Measurements from ENCODE around the gene ADD1.
A peak's percentile ranks its signal among the peaks of the same experiment; 100 is the strongest.

Gene ADD1

GRCh38 chr4:2819244-2820215, 24.1 kb upstream of the ADD1 start:
- DNase-seq: peak in 2 of 10 donors; percentile 22 to 57
- intact Hi-C loops (cut with DNase I): no loop called here

- peak in 3 of 10 donors; percentile 15 to 66 (median 56) for DNase-seq
- intact Hi-C loops (cut with DNase I): no loop called here
These were observed 23.2 kb upstream of the ADD1 start for GRCh38 chr4:2820216-2820982.

DNA sequence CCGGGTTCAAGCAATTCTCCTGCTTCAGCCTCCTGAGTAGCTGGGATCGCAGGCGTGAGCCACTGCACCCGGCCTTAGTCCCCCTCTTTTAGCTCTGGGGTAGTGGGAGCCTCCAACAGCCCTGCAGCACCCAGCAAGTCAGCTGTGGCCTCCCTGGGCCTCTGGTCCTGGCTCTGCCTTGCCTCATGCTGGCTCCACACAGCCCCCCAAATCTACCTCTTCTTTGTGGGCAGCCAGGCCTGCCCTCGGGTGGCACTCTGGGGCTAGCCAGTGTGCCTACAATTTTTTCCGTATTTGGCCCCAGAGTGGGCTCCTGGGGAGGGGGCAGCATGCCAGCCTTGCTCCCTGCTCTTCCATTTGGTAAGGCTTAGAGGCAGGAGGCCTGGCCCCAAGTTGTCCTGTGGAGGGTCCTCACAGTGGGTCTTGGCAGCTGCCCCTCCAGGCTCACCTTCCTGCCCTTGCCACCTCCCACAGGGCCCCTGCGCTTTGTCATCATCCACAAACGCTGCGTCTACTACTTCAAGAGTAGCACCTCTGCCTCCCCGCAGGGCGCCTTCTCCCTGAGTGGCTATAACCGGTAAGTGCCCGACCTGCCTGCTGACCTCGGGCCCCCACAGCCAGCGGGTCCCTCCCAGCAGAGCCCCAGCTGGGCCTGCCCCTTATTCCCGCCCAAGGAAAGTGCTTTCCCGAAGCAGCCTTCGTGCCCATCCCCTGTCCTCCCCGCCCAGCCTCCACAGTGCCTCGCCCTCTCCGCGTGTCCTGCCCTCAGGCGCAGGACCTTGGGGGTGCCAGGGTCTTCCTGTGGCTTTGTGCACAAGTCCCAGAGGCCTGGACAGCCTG, 21.0 kb upstream of the ADD1 start:
- intact Hi-C loops (cut with DNase I): no loop called here
- peak in 4 of 10 donors; percentile 19 to 82 (median 52) for DNase-seq

DNA sequence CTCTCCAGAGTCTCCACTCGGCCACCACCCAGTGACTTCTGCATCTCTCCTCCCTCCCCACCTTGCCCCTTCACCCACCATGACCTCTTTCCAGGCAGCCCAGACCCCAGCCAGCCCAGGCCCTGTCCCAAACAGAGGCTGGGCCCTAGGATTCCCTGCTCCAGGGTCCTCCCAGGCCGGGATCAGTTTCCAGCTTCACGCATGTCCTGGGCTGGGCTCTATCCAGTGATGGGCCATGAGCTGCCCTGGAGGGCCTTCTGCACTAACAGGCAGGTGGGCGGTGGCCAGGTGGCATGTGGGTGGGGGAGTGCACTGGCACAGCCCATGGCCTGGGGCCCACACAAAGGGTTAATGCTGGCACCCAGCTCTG, 20.4 kb upstream of the ADD1 start:
- intact Hi-C loops (cut with DNase I): no loop called here
- DNase-seq: peak in 4 of 10 donors; percentile 19 to 81 (median 50)

DNA sequence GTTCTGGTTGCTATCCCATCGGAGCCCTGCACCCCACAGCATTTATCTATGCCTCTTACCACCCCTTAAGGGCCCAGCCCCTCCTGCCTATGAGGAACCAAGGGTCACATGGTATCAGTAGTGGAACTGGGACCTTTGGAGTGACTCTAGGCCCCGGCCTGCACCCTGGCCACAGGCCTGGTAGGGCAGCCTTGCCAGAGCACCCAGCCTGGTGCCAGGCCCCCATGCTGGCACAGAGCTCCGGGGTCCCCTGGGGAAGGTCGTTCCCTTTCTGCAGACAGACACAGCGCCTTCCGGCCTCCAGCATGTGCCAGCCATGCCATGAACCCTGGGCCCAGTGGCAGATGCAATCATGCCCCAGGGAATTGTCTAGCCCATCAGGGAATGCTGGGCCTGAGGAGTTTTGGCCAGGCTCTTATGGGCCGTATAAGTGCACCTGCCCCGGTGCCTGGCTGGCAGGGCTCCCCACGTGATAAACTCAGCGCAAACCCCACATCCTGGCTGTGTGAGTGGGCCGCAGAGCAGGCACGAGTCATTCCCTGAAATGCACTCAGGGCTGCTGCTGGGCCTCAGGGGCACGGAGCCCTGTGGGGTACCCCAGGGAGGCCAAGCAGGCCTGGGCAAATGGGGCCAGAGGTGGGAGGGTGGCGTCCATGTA, 19.8 kb upstream of the ADD1 start:
- DNase-seq: peak in 5 of 10 donors; percentile 1 to 74 (median 57)
- intact Hi-C loops (cut with DNase I): no loop called here

DNA sequence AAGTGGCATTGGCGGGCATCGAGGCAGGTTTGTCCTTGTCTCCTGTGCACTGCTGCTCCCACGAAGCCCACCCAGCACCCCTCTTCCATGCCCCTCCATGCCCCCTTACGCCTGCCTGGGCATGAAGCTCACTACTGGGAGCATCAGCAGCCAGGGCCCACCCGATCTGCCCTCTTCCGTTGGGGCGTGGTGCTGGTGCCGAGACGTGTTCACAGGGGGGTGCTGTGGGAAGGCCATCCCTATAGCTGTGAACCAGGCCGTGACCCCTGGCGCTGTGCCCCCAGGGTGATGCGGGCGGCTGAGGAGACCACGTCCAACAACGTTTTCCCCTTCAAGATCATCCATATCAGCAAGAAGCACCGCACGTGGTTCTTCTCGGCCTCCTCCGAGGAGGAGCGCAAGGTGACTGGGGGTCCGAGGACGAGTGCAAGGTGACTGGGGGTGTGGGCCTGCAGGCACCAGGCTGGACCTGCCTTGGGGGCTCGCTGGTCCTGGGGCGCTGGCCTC, 19.3 kb upstream of the ADD1 start:
- DNase-seq: peak in 5 of 10 donors; percentile 4 to 77 (median 62)
- intact Hi-C loops (cut with DNase I): no loop called here

DNA sequence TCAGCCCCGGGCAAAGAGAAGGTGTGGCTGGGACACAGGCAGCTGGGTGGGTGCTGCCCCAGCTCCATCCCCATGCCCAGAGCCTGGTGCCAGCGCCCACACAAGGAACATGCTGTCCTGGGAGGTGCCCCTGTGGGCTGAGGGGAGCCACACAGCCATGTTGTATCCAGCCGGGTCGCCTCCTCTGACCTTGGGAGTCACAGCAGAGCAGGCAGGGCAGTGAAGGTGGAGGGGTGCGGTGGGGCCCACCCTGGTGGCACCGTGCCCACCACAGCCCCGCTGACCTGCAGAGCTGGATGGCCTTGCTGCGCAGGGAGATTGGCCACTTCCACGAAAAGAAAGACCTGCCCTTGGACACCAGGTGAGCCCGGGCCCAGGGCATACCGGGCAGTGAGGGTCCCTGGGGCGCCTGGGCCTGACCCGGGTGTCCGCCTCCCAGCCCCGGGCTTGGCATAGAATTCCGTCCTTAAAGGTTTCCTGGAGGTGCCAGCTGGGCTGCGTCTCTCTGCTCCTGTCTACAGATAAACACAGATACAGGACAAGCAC, 18.7 kb upstream of the ADD1 start:
- DNase-seq: peak in 5 of 10 donors; percentile 4 to 80 (median 53)
- intact Hi-C loops (cut with DNase I): no loop called here

GRCh38 chr4:2825740-2826139, 17.9 kb upstream of the ADD1 start:
- peak in 5 of 10 donors; percentile 19 to 87 (median 71) for DNase-seq
- intact Hi-C loops (cut with DNase I): no loop called here

DNA sequence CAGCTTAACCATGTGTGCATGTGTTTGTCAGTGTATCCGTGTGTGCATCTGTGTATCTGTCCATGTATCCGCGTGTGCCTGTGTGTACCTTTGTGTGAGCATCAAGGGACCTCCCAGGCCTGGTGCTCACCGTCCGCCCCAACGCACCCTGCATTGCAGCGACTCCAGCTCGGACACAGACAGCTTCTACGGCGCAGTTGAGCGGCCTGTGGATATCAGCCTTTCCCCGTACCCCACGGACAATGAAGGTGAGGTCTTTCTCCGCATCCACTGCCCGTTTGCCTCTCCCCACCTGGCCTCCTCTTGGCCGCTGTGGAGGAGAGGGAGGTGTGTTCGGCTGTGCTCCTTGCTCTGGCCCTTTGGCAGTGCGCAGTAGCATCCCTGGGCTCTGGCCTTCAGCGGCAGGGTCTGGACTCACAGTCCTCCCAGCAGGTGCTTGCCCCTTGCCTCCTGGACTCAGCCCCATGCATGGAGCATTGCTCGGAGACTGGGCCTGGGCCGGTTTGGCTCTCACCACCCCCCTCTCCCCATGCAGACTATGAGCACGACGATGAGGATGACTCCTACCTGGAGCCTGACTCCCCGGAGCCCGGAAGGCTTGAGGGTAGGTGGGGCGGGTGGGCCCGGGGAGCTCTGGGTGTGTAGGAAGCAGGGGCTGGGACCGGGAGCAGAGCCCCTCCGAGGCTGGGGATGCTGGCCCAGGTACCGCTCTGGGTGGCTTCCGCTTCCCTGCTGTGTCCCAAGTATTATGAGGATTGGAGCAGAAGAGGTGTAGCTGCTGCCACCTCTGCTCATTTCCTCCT, 16.4 kb upstream of the ADD1 start:
- intact Hi-C loops (cut with DNase I): no loop called here
- peak in 7 of 10 donors; percentile 2 to 62 (median 20) for DNase-seq

GRCh38 chr4:2827874-2828751, 15.5 kb upstream of the ADD1 start:
- intact Hi-C loops (cut with DNase I): no loop called here
- peak in 7 of 10 donors; percentile 3 to 65 (median 22) for DNase-seq

DNA sequence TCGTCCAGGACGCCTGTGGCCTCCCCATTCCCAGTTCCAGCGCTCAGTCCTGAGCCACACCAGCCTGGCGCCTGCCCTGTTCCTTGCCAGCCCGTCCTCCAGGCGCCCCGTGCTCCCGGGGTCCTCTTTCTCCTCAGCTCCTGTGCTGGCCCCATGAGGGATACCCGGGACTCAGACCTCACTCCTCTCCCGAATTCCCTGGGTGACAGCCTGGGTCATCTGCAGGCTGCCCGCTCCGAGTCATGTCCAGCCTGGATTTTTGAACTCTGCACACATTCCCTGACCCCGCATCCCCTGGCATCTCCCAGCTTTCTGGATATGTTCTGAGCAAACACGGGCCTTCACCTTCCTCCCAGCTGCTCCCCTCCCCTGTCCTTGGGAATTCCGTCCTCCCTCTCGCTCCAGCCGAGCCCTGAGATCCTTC, 14.9 kb upstream of the ADD1 start:
- intact Hi-C loops (cut with DNase I): no loop called here

DNA sequence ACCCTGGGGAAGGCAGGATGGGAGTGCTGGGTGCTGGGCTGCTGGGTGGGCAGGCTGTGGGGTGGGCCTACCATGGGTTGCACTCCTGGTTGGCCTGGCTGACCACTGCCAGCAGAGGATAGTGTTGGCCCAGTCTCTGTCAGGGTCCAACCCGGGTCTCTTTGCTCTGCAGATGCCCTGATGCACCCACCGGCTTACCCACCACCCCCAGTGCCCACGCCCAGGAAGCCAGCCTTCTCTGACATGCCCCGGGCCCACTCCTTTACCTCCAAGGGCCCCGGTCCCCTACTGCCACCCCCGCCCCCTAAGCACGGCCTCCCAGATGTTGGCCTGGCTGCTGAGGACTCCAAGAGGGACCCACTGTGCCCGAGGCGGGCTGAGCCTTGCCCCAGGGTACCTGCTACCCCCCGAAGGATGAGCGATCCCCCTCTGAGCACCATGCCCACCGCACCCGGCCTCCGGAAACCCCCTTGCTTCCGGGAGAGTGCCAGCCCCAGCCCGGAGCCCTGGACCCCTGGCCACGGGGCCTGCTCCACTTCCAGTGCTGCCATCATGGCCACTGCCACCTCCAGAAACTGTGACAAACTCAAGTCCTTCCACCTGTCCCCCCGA, 14.2 kb upstream of the ADD1 start:
- DNase-seq: peak in 5 of 10 donors; percentile 2 to 78 (median 42)
- intact Hi-C loops (cut with DNase I): no loop called here

More for the DNA sequence above, 14.9 kb upstream of the ADD1 start:
- DNase-seq: peak in 5 of 10 donors; percentile 4 to 81 (median 63)

DNA sequence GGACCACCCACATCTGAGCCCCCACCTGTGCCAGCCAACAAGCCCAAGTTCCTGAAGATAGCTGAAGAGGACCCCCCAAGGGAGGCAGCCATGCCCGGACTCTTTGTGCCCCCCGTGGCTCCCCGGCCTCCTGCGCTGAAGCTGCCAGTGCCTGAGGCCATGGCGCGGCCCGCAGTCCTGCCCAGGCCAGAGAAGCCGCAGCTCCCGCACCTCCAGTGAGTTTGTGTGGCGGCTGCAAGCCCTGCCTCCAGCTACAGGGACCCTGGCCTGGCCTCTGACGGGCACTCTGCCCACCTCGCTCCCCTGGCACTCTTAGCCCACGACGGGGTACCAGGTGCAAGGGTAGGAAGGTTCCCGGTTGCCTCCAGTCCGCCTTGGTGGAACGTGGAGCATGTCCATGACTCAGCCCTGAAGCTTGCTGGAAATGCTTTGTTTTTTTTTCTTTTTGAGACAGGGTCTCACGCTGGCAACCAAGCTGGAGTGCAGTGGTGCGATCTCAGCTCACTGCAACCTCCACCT, 13.7 kb upstream of the ADD1 start:
- intact Hi-C loops (cut with DNase I): no loop called here
- peak in 5 of 10 donors; percentile 8 to 83 (median 52) for DNase-seq

DNA sequence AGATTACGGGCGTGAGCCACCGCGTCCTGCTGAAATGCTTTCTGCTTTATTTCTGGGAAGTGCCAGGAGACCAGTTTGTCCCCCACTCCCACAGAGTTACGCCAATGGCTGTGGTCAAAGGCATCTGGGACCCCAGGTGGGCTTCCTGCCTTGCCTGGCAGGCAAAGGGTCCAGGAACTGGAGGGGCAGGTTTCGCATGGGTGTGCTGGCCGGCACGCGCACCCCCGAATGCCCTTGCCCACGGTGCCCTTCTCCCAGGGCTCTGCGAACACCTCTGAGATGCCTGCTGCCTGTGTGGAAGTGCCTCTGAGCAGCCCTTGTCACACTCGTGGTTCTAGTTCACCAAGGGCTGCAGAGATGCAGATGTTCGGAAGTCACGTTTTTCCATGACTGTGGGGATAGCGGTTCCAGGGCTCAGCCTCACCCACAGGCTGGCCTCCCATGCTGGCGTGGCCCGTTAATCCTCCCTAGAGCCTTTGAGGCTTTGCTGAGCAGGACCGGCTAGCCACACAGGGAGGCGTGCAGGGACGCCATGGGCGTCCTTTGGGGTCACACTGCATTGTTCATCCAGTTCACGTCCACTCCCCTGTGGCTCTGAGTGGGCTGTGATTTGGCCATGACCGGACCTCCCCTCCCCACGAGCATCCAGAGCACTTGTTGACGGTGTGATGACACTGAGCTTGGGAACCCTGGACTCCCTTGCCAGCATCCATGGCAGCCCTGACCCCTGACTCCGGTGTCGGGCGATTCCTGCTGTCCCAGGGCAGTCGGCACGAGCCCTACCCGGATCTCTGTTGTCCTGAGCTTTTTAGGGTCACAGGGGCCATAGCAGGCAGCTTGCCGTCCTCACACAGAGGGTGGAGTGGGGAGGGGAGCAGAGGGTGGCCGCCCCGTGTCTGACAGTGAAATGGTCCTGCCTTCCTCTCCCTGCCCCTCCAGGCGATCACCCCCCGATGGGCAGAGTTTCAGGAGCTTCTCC, 12.7 kb upstream of the ADD1 start:
- intact Hi-C loops (cut with DNase I): no loop called here
- DNase-seq: peak in 4 of 10 donors; percentile 2 to 73 (median 46)

DNA sequence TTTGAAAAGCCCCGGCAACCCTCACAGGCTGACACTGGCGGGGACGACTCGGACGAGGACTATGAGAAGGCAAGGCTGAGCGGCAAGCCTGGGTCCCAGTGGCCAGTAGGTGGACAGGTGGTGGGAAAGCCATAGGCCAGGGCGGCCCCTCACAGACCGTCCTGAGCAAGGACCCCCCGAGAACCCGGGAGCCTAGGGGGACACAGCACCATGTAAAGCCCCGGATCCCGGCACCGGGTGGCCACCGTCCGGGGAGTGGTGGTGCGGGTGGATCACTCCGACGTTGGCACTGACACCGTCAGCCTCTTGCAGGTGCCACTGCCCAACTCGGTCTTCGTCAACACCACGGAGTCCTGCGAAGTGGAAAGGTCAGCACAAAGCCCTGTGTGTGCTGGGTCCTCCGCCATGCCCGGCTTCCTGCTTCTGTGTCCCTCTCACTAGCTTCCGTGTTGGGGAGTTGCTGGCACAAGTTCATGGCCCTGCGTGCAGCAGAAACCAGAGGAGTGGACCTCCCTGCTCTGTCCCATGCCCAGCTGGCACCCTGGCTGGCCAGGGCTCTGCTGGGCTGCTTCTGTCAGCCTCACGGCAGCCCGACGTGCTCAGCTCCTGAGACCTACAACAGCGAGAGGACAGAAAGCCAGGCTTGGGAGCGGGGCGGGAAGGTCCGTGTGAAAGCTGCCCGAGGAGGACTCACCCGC, 11.9 kb upstream of the ADD1 start:
- peak in 4 of 10 donors; percentile 7 to 83 (median 70) for DNase-seq

More for the DNA sequence above, 11.9 kb upstream of the ADD1 start:
- intact Hi-C loops (cut with DNase I): no loop called here

Measured in posterior cingulate gyrus (tissue), 11 donors.